K562 (cell line): ENCODE results near the gene NT5DC4. TPM values are rescaled to one million over a fixed set of nuclear protein-coding genes. Genes with fewer than 3 reads are reported as not detected.

ENCODE experiments used
- ATAC-seq: fragments of 200-7000 bp; cut with Tn5 transposase; 3 replicates; pipeline ENCODE4 v1.9.1; 2020; ENCODE audit warnings: moderate library complexity
- BruUV-seq: library from RNA; stranded (reverse); fragments of 400-500 nt; replicated peaks from 2 replicates; lab custom pipeline; 2021; lab: Mats Ljungman, UMichigan
- CTCF ChIA-PET: fragments of 300-600 bp; formaldehyde crosslinking; extraction: SDS; loops from one replicate; lab custom pipeline; 2021; ENCODE audit warnings: low intra/inter-chr PET ratio; lab: Yijun Ruan, JAX
- POLR2A ChIA-PET: fragments of 300-600, 350-650 bp; sonication (Branson Sonifier 250); formaldehyde crosslinking; extraction: SDS; loops from one replicate; lab custom pipeline; 2021; ENCODE audit warnings: antibody characterized with exemption, inconsistent platforms; lab: Yijun Ruan, JAX
- DNase-seq, 4 experiments: peaks; one replicate each; pipeline versions ENCODE4 v3.0.0 to v3.0.0-alpha.2; 2011 to 2018; ENCODE audit warnings: low spot score in 3 of 4, mixed read lengths in 3 of 4; ENCODE audit errors: extremely low read depth in 1 of 4
- FAIRE-seq: peaks from 2 replicates; lab custom pipeline; 2011; peaks lifted over from hg19 to GRCh38; lab: Jason Lieb, UNC
- H2AFZ ChIP-seq: 2 replicates; pipeline ENCODE4 v1.6.0; 2011; ENCODE audit warnings: low read depth, low read length, control low read depth, inconsistent platforms
- H3K27ac ChIP-seq: fragments of 200-600 bp; 3 replicates; pipeline ENCODE4 v1.8.0; 2011; ENCODE audit warnings: low read depth, mild to moderate bottlenecking, control low read depth, inconsistent platforms, low read length, moderate library complexity, mixed read lengths; ENCODE audit errors: extremely low read depth
- H3K27me3 ChIP-seq, 2 experiments: fragments of 300-600 bp in 1 of 2; 2 replicates in 1 of 2; 3 replicates in 1 of 2; pipeline versions ENCODE4 v1.6.0 to v1.8.0; 2011; ENCODE audit warnings: inconsistent platforms in 2 of 2, low read length in 2 of 2, mild to moderate bottlenecking in 1 of 2, mixed read lengths in 1 of 2, moderate library complexity in 1 of 2; ENCODE audit not compliant: control insufficient read depth in 2 of 2, insufficient read depth in 2 of 2
- H3K36me3 ChIP-seq: fragments of 300-600 bp; 3 replicates; pipeline ENCODE4 v1.8.0; 2011; ENCODE audit warnings: mild to moderate bottlenecking, low read length, inconsistent platforms; ENCODE audit not compliant: control insufficient read depth, insufficient read depth
- H3K4me1 ChIP-seq, 2 experiments: fragments of 200-600 bp in 1 of 2; replicated peaks in 1 of 2; 2 replicates in 1 of 2; 3 replicates in 1 of 2; pipeline versions ENCODE4 v1.5.1 to v1.8.0; 2011; ENCODE audit warnings: inconsistent platforms in 2 of 2, low read length in 2 of 2, mild to moderate bottlenecking in 1 of 2, mixed read lengths in 1 of 2, moderate library complexity in 1 of 2; ENCODE audit not compliant: control insufficient read depth in 2 of 2, insufficient read depth in 2 of 2
- H3K4me2 ChIP-seq: 2 replicates; pipeline ENCODE4 v1.6.1; 2011; ENCODE audit warnings: low read length, control low read depth, inconsistent platforms, mixed read lengths; ENCODE audit not compliant: insufficient read depth
- H3K4me3 ChIP-seq: fragments of 200-600 bp; sonication (generic), shearing (Covaris generic); 2 replicates; pipeline ENCODE4 v1.5.1; 2016; ENCODE audit warnings: control low read depth, inconsistent platforms
- H3K79me2 ChIP-seq: fragments of 200-600 bp; 3 replicates; pipeline ENCODE4 v1.8.0; 2011; ENCODE audit warnings: low read length, inconsistent platforms; ENCODE audit not compliant: control insufficient read depth, insufficient read depth
- H3K9ac ChIP-seq, 2 experiments: 2 replicates each; pipeline versions ENCODE4 v1.6.0 to v1.6.1; 2011; ENCODE audit warnings: low read depth in 2 of 2, low read length in 2 of 2, control low read depth in 1 of 2, inconsistent platforms in 1 of 2, mild to moderate bottlenecking in 1 of 2, mixed read lengths in 1 of 2; ENCODE audit not compliant: insufficient read depth in 1 of 2
- H3K9me1 ChIP-seq: one replicate; pipeline ENCODE4 v1.6.0; 2011; ENCODE audit warnings: inconsistent platforms, mild to moderate bottlenecking, low read length, moderate library complexity; ENCODE audit not compliant: control insufficient read depth, insufficient read depth
- H3K9me3 ChIP-seq: replicated peaks from 2 replicates; pipeline ENCODE4 v1.5.1; 2011; ENCODE audit warnings: low read depth, low read length, inconsistent platforms; ENCODE audit not compliant: control insufficient read depth, insufficient read depth
- H4K20me1 ChIP-seq: replicated peaks from 2 replicates; pipeline ENCODE4 v1.6.1; 2011; ENCODE audit warnings: low read length, inconsistent platforms, mixed read lengths; ENCODE audit not compliant: control insufficient read depth, insufficient read depth
- HNRNPH1 ChIP-seq: fragments of 200-400 bp; formaldehyde crosslinking; optimal IDR thresholded peaks from 2 replicates; pipeline ENCODE3; 2017; ENCODE audit warnings: low read depth, mild to moderate bottlenecking, low read length, moderate library complexity
- KDM1A ChIP-seq, 2 experiments: fragments of 450-650 bp; IDR thresholded peaks; 2 replicates each; pipeline ENCODE4 v1.6.1; 2016; ENCODE audit warnings: mild to moderate bottlenecking in 2 of 2
- TEAD1 ChIP-seq, 2 experiments: fragments of 450-650 bp in 1 of 2; sonication (generic) in 1 of 2; formaldehyde crosslinking; IDR thresholded peaks; 2 replicates each; pipeline versions ENCODE4 v1.4.0 to v1.8.0; 2020 to 2022; ENCODE audit warnings: mild to moderate bottlenecking in 2 of 2, missing genetic modification reagents in 1 of 2
- ZNF124 ChIP-seq: sonication (generic); formaldehyde crosslinking; IDR thresholded peaks from 2 replicates; pipeline ENCODE4 v1.8.1; 2022; ENCODE audit warnings: missing genetic modification reagents
- WGBS: fragments of 100-300 bp; shearing (Covaris generic); methylation state at CpG from one replicate; pipeline ENCODE4 v1.1.6; 2016; ENCODE audit warnings: low coverage, mixed read lengths; ENCODE audit not compliant: insufficient coverage; ENCODE audit errors: missing lambda C conversion rate; 5-methylcytosine and 5-hydroxymethylcytosine counted together
- in situ Hi-C: fragments of 300-500 bp; cut with MboI; formaldehyde crosslinking; loops from 4 replicates; pipeline ENCODE4 v1.15.0; 2018; ENCODE audit warnings: inconsistent platforms, mixed read lengths
- intact Hi-C: fragments of 100-400 bp; cut with micrococcal nuclease; formaldehyde crosslinking; loops from 2 replicates; pipeline ENCODE4 v1.14.2; 2022
- polyA plus RNA-seq, 8 experiments: library from polyadenylated mRNA; depleted of rRNA in 4 of 8; stranded (reverse) in 5 of 8; unstranded in 3 of 8; fragments of >200 nt; fragmentation: Nextera tagmentation in 2 of 8; fragmentation: Illumina TruSeq in 1 of 8; extraction: Ambion mirVana in 2 of 8; extraction: Trizol in 1 of 8; gene quantifications; 2 replicates each; pipeline versions ENCODE4 v1.2.1 to v1.2.3, GENCODE V29; 2011 to 2014; ENCODE audit warnings: inconsistent platforms in 1 of 8, missing spikeins in 1 of 8
- total RNA-seq, 7 experiments: library from RNA; depleted of rRNA in 6 of 7; stranded (reverse); fragments of >200 nt in 6 of 7; fragmentation: Illumina TruSeq in 2 of 7; extraction: Trizol in 2 of 7; gene quantifications; 2 replicates each; pipeline versions ENCODE4 v1.2.1 to v1.2.3, GENCODE V29; 2011 to 2021; ENCODE audit warnings: low replicate concordance in 1 of 7

NT5DC4 gene
- total and polyA plus RNA-seq, 9 of the 15 experiments (the other 6 are each of a cell fraction or from before 2014, with no cell fraction given): 0.44 to 6.9 (median 2.5) TPM

- H3K79me2 ChIP-seq: peaks cover 16% of the 10 kb centered on the region
- H3K4me2 ChIP-seq: no peak overlapping the region; the same call in 1 of the 2 replicates
- intact Hi-C loops (no loop called here), in situ Hi-C loops (no loop called here)
- no peaks in the 10 kb centered on the region for H4K20me1 ChIP-seq
- no peaks in the 10 kb centered on the region for H3K27me3 ChIP-seq
- no peak overlapping the region for H3K4me3 ChIP-seq
- no peaks in the 10 kb centered on the region for H3K9me1 ChIP-seq
- ATAC-seq (no peak), FAIRE-seq (no peak), DNase-seq (no peak)
- no peaks in the 10 kb centered on the region for H3K9me3 ChIP-seq
- H2AFZ ChIP-seq: peak overlapping the region; percentile 41; the same call in 1 of the 2 replicates
- H3K27ac ChIP-seq: no peak overlapping the region
- CTCF ChIA-PET: no interaction called here
- peaks cover 10 to 18% of the 10 kb centered on the region in 2 experiments; a peak in 3 of 5 replicates for H3K4me1 ChIP-seq
- POLR2A ChIA-PET: interaction anchor here (0.7 to 1.5 kb wide), 2 partner anchors 18 to 34 kb away, joined by 3 to 5 read pairs; no protein-coding TSS in a partner anchor
- no peaks in the 10 kb centered on the region for H3K36me3 ChIP-seq
- TF ChIP-seq TEAD1 (CRISPR knock-in tag; IDR thresholded peaks at IDR 0.05) (0 out of 4 replicates have a peak, but pooled peaks of 1 of the 2 experiments have one; percentile 12), ZNF124 (CRISPR knock-in tag) (peak; percentile 92; the same call in 1 of the 2 replicates), KDM1A (IDR thresholded peaks at IDR 0.05) (no peak)
- WGBS: 37% methylated on average over 6 of the region's 6 CpGs
- no TSS peak for BruUV-seq
- no peak overlapping the region for H3K9ac ChIP-seq
These were observed 47.0 kb downstream of the NT5DC4 start for GRCh38 chr2:112767693-112768330.

GRCh38 chr2:112768432-112768831, 47.6 kb downstream of the NT5DC4 start:
- Histone ChIP-seq H3K27ac (no peak overlapping the region), H3K36me3 (no peaks in the 10 kb centered on the region)

More at GRCh38 chr2:112768432-112768831, 47.6 kb downstream of the NT5DC4 start:
- in situ Hi-C loops (no loop called here), intact Hi-C loops (no loop called here)
- TF ChIP-seq HNRNPH1 (no peak), TEAD1 (CRISPR knock-in tag; IDR thresholded peaks at IDR 0.05) (peak in 1 of 2 experiments; percentile 77; a peak in 1 of 4 replicates)
- 35% methylated on average over 1 of the region's 1 CpG for WGBS
- H3K79me2 ChIP-seq: peaks cover 10% of the 10 kb centered on the region
- H4K20me1 ChIP-seq: no peaks in the 10 kb centered on the region
- H3K27me3 ChIP-seq: no peaks in the 10 kb centered on the region
- DNase-seq (no peak), ATAC-seq (no peak), FAIRE-seq (no peak)
- H3K9ac ChIP-seq: no peak overlapping the region
- ChIA-PET CTCF (no interaction called here), POLR2A (interaction anchor here (0.6 to 1.5 kb wide), 3 partner anchors 18 to 280 kb away, joined by 3 to 5 read pairs (median 3); no protein-coding TSS in a partner anchor)
- peaks cover 10 to 13% of the 10 kb centered on the region in 2 experiments; a peak in 3 of 5 replicates for H3K4me1 ChIP-seq
- BruUV-seq: no TSS peak
- H3K4me3 ChIP-seq: no peak overlapping the region
- no peak overlapping the region for H2AFZ ChIP-seq
- no peaks in the 10 kb centered on the region for H3K9me3 ChIP-seq
- H3K9me1 ChIP-seq: no peaks in the 10 kb centered on the region
- no peak overlapping the region; the same call in 1 of the 2 replicates for H3K4me2 ChIP-seq
